ENCODE data around the gene PKP2.

The PKP2 gene

GRCh38 chr12:32743264-32743663 is 153.3 kb downstream of the PKP2 start:
- DNase-seq, result no peak

- no peak for DNase-seq
Observed at GRCh38 chr12:32742133-32742532, 154.4 kb downstream of the PKP2 start.

Data from kidney glomerular epithelial cell (primary cell).